Measurements from ENCODE around the gene LGALS9.
A peak's percentile ranks its signal among the peaks of the same experiment; 100 is the strongest.
"Not testable (repeated sequence)": the region's sequence is repeated elsewhere in the genome, so short reads cannot be mapped to it uniquely, and the experiment has no call there.

Gene LGALS9

DNA sequence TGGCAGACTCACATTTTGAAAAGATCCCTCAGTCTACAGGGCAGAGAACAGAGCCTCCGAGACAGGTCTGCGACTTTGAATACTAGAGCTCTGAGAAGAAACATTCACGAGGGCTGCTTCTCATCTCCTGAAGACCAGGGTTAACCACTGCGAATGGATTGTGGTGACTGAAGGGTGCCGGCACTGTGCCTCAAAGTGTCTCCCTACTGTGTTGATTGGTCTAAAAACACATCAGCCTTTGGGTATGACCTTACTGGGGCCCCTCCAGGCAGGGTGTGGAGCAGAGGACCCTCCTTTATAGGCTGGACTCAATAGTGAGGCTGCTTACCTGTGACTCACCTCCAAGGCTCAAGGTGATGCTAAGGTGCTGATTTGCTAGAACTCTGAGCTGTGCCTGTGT is 2.6 kb upstream of the LGALS9 start:
- no peak overlapping the region for H3K4me3 ChIP-seq
- H3K36me3 ChIP-seq (ENCODE audit: insufficient read depth, low read length) = peaks cover 1% of the 10 kb centered on the region; the same call in 1 of the 2 replicates
- H3K9me3 ChIP-seq (ENCODE audit: low read depth, low read length) = no peaks in the 10 kb centered on the region
- DNase-seq (ENCODE audit: low read depth, low spot score) = no peak
- H3K9ac ChIP-seq (ENCODE audit: insufficient read length) = no peak overlapping the region
- TF ChIP-seq POLR2AphosphoS5 (IDR thresholded peaks at IDR 0.05; ENCODE audit: borderline replicate concordance, low read depth, low read length) = no peak
- no peak overlapping the region for H3K27ac ChIP-seq

DNA sequence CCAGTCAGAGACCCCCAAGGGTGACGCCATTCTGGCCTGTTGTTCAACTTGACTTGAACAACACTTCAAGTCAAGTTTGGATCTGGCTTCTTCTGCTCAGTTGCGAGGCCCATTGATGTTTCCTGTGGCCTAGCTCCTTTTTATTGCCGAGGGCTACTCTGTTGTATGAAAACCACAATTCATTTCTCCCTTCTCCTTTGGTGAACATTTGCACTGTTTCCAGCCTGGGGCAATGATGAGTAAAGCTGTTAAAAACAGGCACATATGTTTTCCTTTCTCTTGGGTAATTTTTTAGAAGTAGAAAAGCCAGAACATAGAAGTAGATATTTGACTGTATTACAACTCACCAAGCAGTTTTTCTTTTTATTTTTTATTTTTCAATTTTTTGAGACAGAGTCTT is 1.7 kb upstream of the LGALS9 start:
- DNase-seq (ENCODE audit: low read depth, low spot score) = peak; percentile 39
- H3K36me3 ChIP-seq (ENCODE audit: insufficient read depth, low read length); H3K4me3 ChIP-seq; H3K9me3 ChIP-seq (ENCODE audit: low read depth, low read length); H3K9ac ChIP-seq (ENCODE audit: insufficient read length): not testable (repeated sequence)
- H3K27ac ChIP-seq = peak overlapping the region; percentile 57

DNA sequence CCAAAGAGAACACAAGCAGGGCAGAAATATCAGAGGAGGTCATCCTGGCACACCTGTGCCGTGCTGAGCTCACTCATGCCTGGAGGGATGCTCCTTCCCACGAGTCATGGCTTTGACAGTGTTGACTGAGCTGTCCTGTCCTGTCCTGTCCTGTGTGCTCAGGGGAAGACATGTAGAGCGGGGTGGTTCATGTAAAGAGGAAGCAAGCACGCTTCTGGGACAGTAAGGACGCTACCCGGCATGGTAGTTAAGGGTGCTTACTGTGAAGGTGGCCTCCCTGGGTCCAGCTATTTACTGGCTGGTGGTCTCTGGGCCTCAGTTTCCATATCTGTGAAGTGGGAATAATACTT is 398 bp downstream of the LGALS9 start:
- H3K9me3 ChIP-seq (ENCODE audit: low read depth, low read length) = no peaks in the 10 kb centered on the region
- H3K27ac ChIP-seq = no peak overlapping the region
- H3K36me3 ChIP-seq (ENCODE audit: insufficient read depth, low read length) = no peaks in the 10 kb centered on the region
- no peak for TF ChIP-seq EZH2 (IDR thresholded peaks at IDR 0.05)
- no peak for TF ChIP-seq POLR2AphosphoS5 (IDR thresholded peaks at IDR 0.05; ENCODE audit: borderline replicate concordance, low read depth, low read length)
- TF ChIP-seq FOXP2 (optimal IDR thresholded peaks at IDR 0.05; ENCODE audit: control extremely low read depth, extremely low read length, insufficient read depth) = no peak
- DNase-seq (ENCODE audit: low read depth, low spot score) = no peak
- H3K4me3 ChIP-seq = no peak overlapping the region
- H3K9ac ChIP-seq (ENCODE audit: insufficient read length) = no peak overlapping the region

DNA sequence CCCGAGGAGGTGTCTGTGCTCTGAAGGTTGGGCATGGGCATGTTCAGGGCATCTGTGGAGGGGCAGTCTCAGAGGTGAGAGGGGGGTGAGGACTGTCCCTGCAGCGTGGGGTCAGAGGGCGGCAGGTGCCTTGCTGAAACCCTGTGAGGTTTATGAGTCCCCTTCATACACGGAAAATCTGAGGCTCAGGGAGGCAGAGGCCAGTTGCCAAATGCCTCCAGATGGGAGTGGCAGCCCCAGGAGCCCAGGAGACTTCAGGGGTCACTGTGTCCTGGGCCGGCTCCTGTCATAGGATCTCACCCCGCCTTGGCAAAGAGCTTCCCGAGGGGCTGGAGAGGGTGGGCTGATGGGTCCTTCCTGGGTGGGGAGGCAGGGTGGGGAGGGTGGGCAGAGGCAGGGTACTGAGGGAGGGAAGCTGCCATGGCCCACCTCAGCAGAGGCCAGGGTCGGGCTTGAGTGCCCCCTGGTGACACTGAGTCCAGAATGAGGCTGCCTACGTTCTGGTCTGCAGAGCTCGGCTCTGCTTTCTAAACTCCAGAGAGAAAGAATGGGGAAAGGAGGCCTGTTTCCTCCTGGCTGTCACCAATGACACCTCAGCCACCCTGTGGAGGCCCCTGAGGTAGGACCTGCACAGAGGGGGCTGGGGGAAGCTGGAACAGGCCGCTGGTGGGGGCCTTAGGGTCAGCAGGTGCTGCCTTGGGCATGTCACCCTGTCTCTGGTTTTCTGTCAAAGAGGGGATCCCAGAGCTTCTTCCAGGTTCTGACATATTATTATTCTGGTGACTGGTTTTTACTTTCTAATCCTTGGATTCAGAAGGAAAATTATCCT is 1.1 kb downstream of the LGALS9 start:
- no peak overlapping the region for H3K9ac ChIP-seq (ENCODE audit: insufficient read length)

DNA sequence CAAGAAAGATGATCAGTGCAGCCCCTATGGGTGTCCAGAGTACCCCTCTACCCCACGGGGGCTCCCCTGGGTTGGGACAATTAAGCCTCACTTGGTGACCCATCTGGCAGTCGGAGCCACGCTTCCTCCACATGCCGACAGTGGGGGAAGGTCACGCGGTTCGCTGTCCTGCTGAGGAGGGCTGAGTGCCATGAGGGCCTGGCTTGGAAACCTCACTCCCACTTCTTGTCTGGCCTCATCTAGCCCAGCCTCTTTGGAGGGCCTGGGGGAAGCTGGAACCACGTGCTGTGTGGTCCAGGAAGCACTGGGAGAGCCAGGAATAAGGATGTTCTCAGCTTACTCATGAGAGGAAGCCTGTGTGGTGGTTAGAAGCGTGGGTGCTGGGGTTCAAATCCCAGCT is 1.8 kb downstream of the LGALS9 start:
- not testable (repeated sequence) for H3K9me3 ChIP-seq (ENCODE audit: low read depth, low read length); H3K4me3 ChIP-seq; H3K27ac ChIP-seq; H3K36me3 ChIP-seq (ENCODE audit: insufficient read depth, low read length); H3K9ac ChIP-seq (ENCODE audit: insufficient read length); DNase-seq (ENCODE audit: low read depth, low spot score)

More for the DNA sequence above, 1.1 kb downstream of the LGALS9 start:
- no peak for TF ChIP-seq POLR2AphosphoS5 (IDR thresholded peaks at IDR 0.05; ENCODE audit: borderline replicate concordance, low read depth, low read length)
- TF ChIP-seq EZH2 (IDR thresholded peaks at IDR 0.05) = no peak
- TF ChIP-seq FOXP2 (optimal IDR thresholded peaks at IDR 0.05; ENCODE audit: control extremely low read depth, extremely low read length, insufficient read depth) = no peak
- no peak overlapping the region for H3K27ac ChIP-seq
- H3K4me3 ChIP-seq = no peak overlapping the region
- DNase-seq (ENCODE audit: low read depth, low spot score) = no peak
- H3K36me3 ChIP-seq (ENCODE audit: insufficient read depth, low read length) = no peaks in the 10 kb centered on the region
- no peaks in the 10 kb centered on the region for H3K9me3 ChIP-seq (ENCODE audit: low read depth, low read length)

DNA sequence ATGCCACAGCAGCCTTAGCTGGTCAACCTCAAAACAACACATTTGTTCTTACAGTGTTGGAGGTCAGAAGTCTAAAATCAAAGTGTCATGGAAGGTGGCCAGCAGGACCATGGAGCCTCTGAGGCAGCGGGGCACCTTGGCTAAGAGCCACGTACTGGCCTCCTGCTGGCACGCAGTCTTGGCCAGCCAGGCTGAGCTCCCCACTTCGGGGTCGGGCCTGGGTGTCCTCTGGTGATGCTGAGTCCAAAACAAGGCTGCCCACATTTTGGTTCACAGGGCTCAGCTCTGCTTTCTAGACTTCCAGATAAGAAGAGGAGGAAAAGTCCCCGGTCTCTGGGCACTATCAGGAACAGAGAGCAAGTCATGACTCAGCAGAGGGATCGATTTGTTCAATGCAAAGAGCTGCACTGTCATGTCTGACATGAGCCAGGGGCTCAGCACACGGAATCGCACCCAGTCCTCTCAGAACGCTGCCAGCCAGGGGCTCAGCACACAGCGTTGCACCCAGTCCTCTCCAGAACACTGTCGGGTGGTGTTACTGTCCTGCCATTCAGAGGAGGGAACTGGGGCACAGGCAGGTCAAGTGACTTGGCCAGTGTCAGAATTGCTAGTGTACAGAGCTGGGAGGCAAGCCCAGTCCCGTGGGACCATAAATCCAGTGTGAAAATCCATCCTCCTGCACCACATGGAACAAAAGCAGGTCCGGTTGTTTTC is 2.5 kb downstream of the LGALS9 start:
- Histone ChIP-seq H3K27ac (no peak overlapping the region), H3K9ac (ENCODE audit: insufficient read length) (no peak overlapping the region), H3K36me3 (ENCODE audit: insufficient read depth, low read length) (no peaks in the 10 kb centered on the region), H3K4me3 (no peak overlapping the region), H3K9me3 (ENCODE audit: low read depth, low read length) (no peaks in the 10 kb centered on the region)
- no peak for DNase-seq (ENCODE audit: low read depth, low spot score)
- no peak for TF ChIP-seq EZH2 (IDR thresholded peaks at IDR 0.05)
- TF ChIP-seq POLR2AphosphoS5 (IDR thresholded peaks at IDR 0.05; ENCODE audit: borderline replicate concordance, low read depth, low read length) = no peak
- no peak for TF ChIP-seq FOXP2 (optimal IDR thresholded peaks at IDR 0.05; ENCODE audit: control extremely low read depth, extremely low read length, insufficient read depth)

DNA sequence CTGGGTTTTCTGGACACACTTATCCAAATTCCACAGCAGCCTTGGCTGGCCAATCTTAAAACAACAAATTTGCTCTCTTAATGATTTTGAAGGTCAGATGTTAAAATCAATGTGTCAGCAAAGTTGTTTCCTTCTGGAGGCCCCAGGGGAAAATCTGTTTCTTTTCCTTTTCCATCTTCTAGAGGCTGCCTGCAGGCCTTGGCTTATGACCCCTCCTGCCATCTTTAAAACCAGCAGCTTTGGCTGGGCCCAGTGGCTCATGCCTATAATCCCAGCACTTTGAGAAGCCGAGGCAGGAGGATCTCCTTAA is 3.0 kb downstream of the LGALS9 start:
- DNase-seq (ENCODE audit: low read depth, low spot score) = no peak
- no peak for TF ChIP-seq FOXP2 (optimal IDR thresholded peaks at IDR 0.05; ENCODE audit: control extremely low read depth, extremely low read length, insufficient read depth)
- TF ChIP-seq EZH2 (IDR thresholded peaks at IDR 0.05) = no peak
- TF ChIP-seq POLR2AphosphoS5 (IDR thresholded peaks at IDR 0.05; ENCODE audit: borderline replicate concordance, low read depth, low read length) = no peak
- no peak overlapping the region for H3K4me3 ChIP-seq
- no peaks in the 10 kb centered on the region for H3K9me3 ChIP-seq (ENCODE audit: low read depth, low read length)
- H3K27ac ChIP-seq = no peak overlapping the region
- H3K36me3 ChIP-seq (ENCODE audit: insufficient read depth, low read length) = no peaks in the 10 kb centered on the region
- H3K9ac ChIP-seq (ENCODE audit: insufficient read length) = no peak overlapping the region

DNA sequence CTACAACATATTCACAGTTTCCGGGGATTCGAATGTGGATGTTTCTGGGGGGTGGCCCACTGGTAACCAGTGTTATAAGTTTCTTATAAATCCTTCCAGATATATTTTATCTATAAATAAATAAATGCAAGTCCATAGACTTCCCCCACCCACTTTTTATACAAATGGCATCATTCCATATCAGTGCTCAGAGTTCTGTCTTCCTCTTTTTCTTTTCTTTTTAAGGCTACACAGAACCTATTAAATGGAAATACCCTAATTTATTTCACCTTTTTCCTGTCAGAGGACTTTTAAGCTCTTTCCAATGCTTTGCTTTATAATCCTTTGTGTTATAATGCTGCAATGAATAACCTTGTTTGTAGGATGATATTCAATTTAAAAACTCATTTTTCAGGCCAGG is 3.8 kb downstream of the LGALS9 start:
- no peak for TF ChIP-seq FOXP2 (optimal IDR thresholded peaks at IDR 0.05; ENCODE audit: control extremely low read depth, extremely low read length, insufficient read depth)
- no peak for TF ChIP-seq EZH2 (IDR thresholded peaks at IDR 0.05)
- TF ChIP-seq POLR2AphosphoS5 (IDR thresholded peaks at IDR 0.05; ENCODE audit: borderline replicate concordance, low read depth, low read length) = no peak
- no peak overlapping the region for H3K4me3 ChIP-seq
- no peak for DNase-seq (ENCODE audit: low read depth, low spot score)
- H3K9ac ChIP-seq (ENCODE audit: insufficient read length) = no peak overlapping the region
- H3K9me3 ChIP-seq (ENCODE audit: low read depth, low read length) = no peaks in the 10 kb centered on the region
- H3K27ac ChIP-seq = no peak overlapping the region
- no peaks in the 10 kb centered on the region for H3K36me3 ChIP-seq (ENCODE audit: insufficient read depth, low read length)

DNA sequence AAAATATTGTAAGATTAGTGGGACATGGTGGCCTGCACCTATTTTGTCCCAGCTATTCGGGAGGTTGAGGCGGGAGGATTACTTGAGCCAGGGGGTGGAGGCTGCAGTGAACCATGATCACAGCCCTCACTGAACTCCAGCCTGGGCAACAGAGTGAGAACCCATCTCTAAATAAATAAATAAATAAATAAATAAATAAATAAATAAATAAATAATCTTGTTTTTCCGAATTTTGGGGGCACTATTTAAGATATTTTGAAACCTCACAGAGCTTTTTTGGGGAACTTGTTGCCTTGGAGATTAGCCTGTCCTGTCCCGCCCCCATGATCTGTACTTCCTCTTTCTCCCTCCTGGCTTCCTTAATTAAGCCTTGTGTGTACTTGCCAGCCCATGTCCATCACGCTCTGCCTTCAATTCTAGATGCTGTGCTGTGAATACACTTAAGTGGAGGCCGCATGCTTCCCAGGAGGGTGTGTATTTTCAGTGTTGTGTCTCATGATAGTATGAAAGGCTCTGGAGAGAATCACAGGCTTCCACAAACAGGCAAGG is 4.4 kb downstream of the LGALS9 start:
- TF ChIP-seq POLR2AphosphoS5 (IDR thresholded peaks at IDR 0.05; ENCODE audit: borderline replicate concordance, low read depth, low read length) (no peak), FOXP2 (optimal IDR thresholded peaks at IDR 0.05; ENCODE audit: control extremely low read depth, extremely low read length, insufficient read depth) (no peak), EZH2 (IDR thresholded peaks at IDR 0.05) (no peak)
- Histone ChIP-seq H3K4me3 (no peak overlapping the region), H3K9me3 (ENCODE audit: low read depth, low read length) (no peaks in the 10 kb centered on the region), H3K27ac (no peak overlapping the region), H3K9ac (ENCODE audit: insufficient read length) (no peak overlapping the region), H3K36me3 (ENCODE audit: insufficient read depth, low read length) (no peaks in the 10 kb centered on the region)
- no peak for DNase-seq (ENCODE audit: low read depth, low spot score)

DNA sequence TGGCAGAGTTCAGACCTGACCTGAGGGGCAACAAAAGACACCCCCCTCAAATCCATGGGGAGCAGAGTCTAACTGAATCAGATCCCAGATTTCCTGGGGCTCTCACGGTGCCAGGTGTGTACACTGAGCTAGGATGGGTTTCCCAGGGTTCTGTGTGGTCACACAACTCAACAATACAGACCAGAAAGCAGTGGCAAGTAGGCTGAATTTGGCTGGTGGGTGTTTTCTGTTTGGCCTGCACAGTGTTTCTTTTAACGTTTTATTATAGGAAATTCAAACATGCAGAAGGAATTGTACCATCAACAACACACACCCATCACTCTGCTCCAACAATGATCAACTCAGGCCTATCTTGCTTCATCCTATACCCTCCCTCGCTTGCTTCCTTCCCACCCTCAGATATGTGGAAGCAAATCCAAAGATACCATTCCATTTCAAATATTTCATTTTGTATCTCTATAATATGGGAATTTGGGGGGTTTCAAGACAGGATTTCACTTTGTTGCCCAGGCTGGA is 5.1 kb downstream of the LGALS9 start:
- H3K9ac ChIP-seq (ENCODE audit: insufficient read length); DNase-seq (ENCODE audit: low read depth, low spot score); H3K9me3 ChIP-seq (ENCODE audit: low read depth, low read length); H3K4me3 ChIP-seq; H3K36me3 ChIP-seq (ENCODE audit: insufficient read depth, low read length); H3K27ac ChIP-seq: not testable (repeated sequence)

DNA sequence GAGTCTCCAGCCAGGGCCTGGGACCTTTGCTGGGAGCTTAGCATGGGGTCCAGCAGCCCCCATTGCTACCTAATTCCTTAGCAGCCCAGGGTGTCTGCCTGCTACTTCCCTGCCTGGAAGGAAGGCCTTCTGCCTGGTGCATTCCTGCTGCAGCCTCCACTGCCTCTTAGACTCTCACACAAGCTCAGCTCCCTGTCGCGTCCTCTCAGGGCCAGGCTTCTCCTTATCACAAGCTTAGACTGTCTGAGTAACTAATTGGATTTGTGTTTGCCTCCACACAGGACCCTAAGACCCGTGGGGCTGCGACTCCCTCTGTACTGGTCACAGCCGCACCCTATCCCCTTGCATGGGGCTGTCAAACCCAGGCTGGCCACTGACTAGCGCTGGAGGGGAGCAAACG is 6.8 kb downstream of the LGALS9 start:
- not testable (repeated sequence) for DNase-seq (ENCODE audit: low read depth, low spot score); H3K9me3 ChIP-seq (ENCODE audit: low read depth, low read length); H3K36me3 ChIP-seq (ENCODE audit: insufficient read depth, low read length); H3K4me3 ChIP-seq; H3K9ac ChIP-seq (ENCODE audit: insufficient read length); H3K27ac ChIP-seq

DNA sequence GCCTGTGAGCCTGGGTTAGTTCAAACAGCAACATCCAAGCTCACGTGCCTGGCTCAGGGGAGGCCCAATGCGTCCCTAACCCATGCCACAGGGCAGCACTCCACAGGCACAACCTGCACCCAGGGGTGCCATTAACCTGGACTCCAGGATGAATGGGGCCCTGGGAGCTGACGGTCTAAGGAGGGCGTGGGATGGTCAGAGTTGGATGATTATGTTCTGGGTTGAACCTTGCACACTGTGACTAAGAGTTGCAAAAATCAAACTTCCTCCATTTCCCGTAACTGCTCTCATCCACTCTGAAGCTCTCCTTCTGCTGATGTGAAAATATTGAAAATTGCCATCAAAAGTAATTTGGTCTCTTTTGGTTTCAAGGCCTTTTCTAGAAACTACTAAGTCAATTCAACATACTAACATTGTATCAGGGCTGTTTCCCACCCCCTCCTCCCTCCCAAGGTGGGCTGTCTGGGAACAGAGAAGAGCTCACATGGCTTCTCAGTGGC is 7.5 kb downstream of the LGALS9 start:
- not testable (repeated sequence) for H3K36me3 ChIP-seq (ENCODE audit: insufficient read depth, low read length); DNase-seq (ENCODE audit: low read depth, low spot score)

More for the DNA sequence above, 7.5 kb downstream of the LGALS9 start:
- H3K4me3 ChIP-seq; H3K9ac ChIP-seq (ENCODE audit: insufficient read length); H3K27ac ChIP-seq; H3K9me3 ChIP-seq (ENCODE audit: low read depth, low read length): not testable (repeated sequence)

All from SK-N-MC (cell line).